Activated CD8-positive, alpha-beta T cell treated with anti-CD3 and anti-CD28 coated beads for 36 hours (primary cell): ENCODE data around the gene AP1S1. TPM values are rescaled to one million over a fixed set of nuclear protein-coding genes. Genes with fewer than 3 reads are reported as not detected.

ENCODE experiments used
- ATAC-seq: fragments of 200-7000 bp; cut with Tn5 transposase; one replicate; pipeline ENCODE4 v1.10.0; 2021; ENCODE audit warnings: mild to moderate bottlenecking, moderate library complexity
- CTCF ChIA-PET: fragments of 350-600 bp; sonication (Branson Sonifier 250); formaldehyde crosslinking; loops from one replicate; lab custom pipeline; 2021; ENCODE audit warnings: antibody characterized with exemption; lab: Charles Lee
- POLR2A ChIA-PET: fragments of 350-600 bp; sonication (Branson Sonifier 250); formaldehyde crosslinking; loops from one replicate; lab custom pipeline; 2021; ENCODE audit warnings: antibody characterized with exemption; lab: Charles Lee
- DNase-seq: peaks from one replicate; pipeline ENCODE4 v3.0.0-alpha.2; 2020
- H3K27ac Mint-ChIP-seq: one replicate; pipeline ENCODE4 v1.8.0; 2021; ENCODE audit warnings: mild to moderate bottlenecking, mixed read lengths
- H3K27me3 Mint-ChIP-seq: one replicate; pipeline ENCODE4 v1.8.0; 2021; ENCODE audit warnings: mixed read lengths
- H3K36me3 Mint-ChIP-seq: one replicate; pipeline ENCODE4 v1.8.0; 2021; ENCODE audit warnings: low read depth, mixed read lengths
- H3K4me1 Mint-ChIP-seq: one replicate; pipeline ENCODE4 v1.8.0; 2021; ENCODE audit warnings: low read depth, mixed read lengths
- H3K4me3 Mint-ChIP-seq: one replicate; pipeline ENCODE4 v1.8.0; 2021; ENCODE audit warnings: mild to moderate bottlenecking, moderate library complexity, mixed read lengths
- H3K9me3 Mint-ChIP-seq: one replicate; pipeline ENCODE4 v1.8.0; 2021; ENCODE audit warnings: mixed read lengths
- CTCF ChIP-seq: fragments of 200-600 bp; IDR thresholded peaks from one replicate; pipeline ENCODE4 v1.8.0; 2022; ENCODE audit warnings: antibody characterized with exemption, mild to moderate bottlenecking
- intact Hi-C: fragments of 100-400 bp; cut with micrococcal nuclease; formaldehyde crosslinking; loops from one replicate; pipeline ENCODE4 v1.10.0; 2022
- total RNA-seq, 2 experiments: library from RNA; stranded (reverse); gene quantifications; one replicate each; pipeline ENCODE4 v1.2.3, GENCODE V29; 2021

Gene AP1S1
- total RNA-seq, 2 experiments from 2014 or later: 35.6 to 39.5 TPM

- Mint-ChIP-seq H3K4me3 (no peak overlapping the region), H3K36me3 (no peaks in the 10 kb centered on the region), H3K9me3 (no peaks in the 10 kb centered on the region), H3K4me1 (peaks cover 27% of the 10 kb centered on the region), H3K27ac (no peak overlapping the region), H3K27me3 (peaks cover 18% of the 10 kb centered on the region)
- ChIA-PET POLR2A (interaction anchor here (1.3 kb wide), 1 partner anchor 48 kb away, joined by 3 read pairs; the partner anchor contains the start of gene TRIM56), CTCF (interaction anchor here (0.9 to 6.1 kb wide), 8 partner anchors 9 to 156 kb away, joined by 3 to 33 read pairs (median 5); no protein-coding TSS in a partner anchor)
- DNase-seq (no peak), ATAC-seq (no peak)
- intact Hi-C loops: no loop called here
- no peak for TF ChIP-seq CTCF
Observed at GRCh38 chr7:101133621-101134398, 20.5 kb upstream of the AP1S1 start.

- ChIA-PET POLR2A (no interaction called here), CTCF (interaction anchor here (0.9 to 6.1 kb wide), 8 partner anchors 9 to 156 kb away, joined by 3 to 33 read pairs (median 5); no protein-coding TSS in a partner anchor)
- no peak for TF ChIP-seq CTCF
- Mint-ChIP-seq H3K36me3 (no peaks in the 10 kb centered on the region), H3K9me3 (no peaks in the 10 kb centered on the region), H3K4me1 (peaks cover 31% of the 10 kb centered on the region), H3K27ac (no peak overlapping the region), H3K4me3 (no peak overlapping the region), H3K27me3 (peaks cover 18% of the 10 kb centered on the region)
- no peak for DNase-seq
- intact Hi-C loops: no loop called here
- ATAC-seq: no peak
Observed at GRCh38 chr7:101134399-101134980, 19.8 kb upstream of the AP1S1 start.

- Mint-ChIP-seq H3K9me3 (no peaks in the 10 kb centered on the region), H3K27me3 (peaks cover 12% of the 10 kb centered on the region), H3K4me1 (peaks cover 49% of the 10 kb centered on the region), H3K4me3 (peak overlapping the region; percentile 62), H3K27ac (peak overlapping the region; percentile 86), H3K36me3 (no peaks in the 10 kb centered on the region)
- ChIA-PET CTCF (interaction anchor here (0.8 to 14.0 kb wide), 10 partner anchors 10 to 71 kb away, joined by 3 to 280 read pairs (median 6); partner anchors contain the start of gene TRIM56), POLR2A (interaction anchor here (1.9 kb wide), 1 partner anchor 52 kb away, joined by 8 read pairs; the partner anchor contains the start of gene TRIM56)
- TF ChIP-seq CTCF: no peak
- DNase-seq: no peak
- intact Hi-C loops: no loop called here
- no peak for ATAC-seq
Observed at GRCh38 chr7:101137651-101138212, 16.5 kb upstream of the AP1S1 start.

GRCh38 chr7:101138213-101138870 is 15.9 kb upstream of the AP1S1 start:
- TF ChIP-seq CTCF: peak; percentile 94
- POLR2A ChIA-PET: interaction anchor here (1.9 kb wide), 1 partner anchor 53 kb away, joined by 8 read pairs; the partner anchor contains the start of gene TRIM56
- peak overlapping the region; percentile 86 for H3K27ac Mint-ChIP-seq
- DNase-seq: peak; percentile 97
- H3K9me3 Mint-ChIP-seq: no peaks in the 10 kb centered on the region
- H3K4me3 Mint-ChIP-seq: peak overlapping the region; percentile 62
- ATAC-seq: peak; percentile 88
- intact Hi-C loops: no loop called here
- CTCF ChIA-PET: interaction anchor here (0.6 to 14.0 kb wide), 11 partner anchors 9 to 72 kb away, joined by 3 to 280 read pairs (median 6); partner anchors contain the start of gene TRIM56
- no peaks in the 10 kb centered on the region for H3K36me3 Mint-ChIP-seq
- H3K4me1 Mint-ChIP-seq: peaks cover 49% of the 10 kb centered on the region
- peaks cover 9% of the 10 kb centered on the region for H3K27me3 Mint-ChIP-seq
